PC-3 (cell line): ENCODE measurements around the gene TPPP. TPM values are rescaled to one million over a fixed set of nuclear protein-coding genes. Genes with fewer than 3 reads are reported as not detected.

ENCODE experiments used
- ATAC-seq: fragments of 200-7000 bp; cut with Tn5 transposase; 2 replicates; pipeline ENCODE4 v1.9.1; 2020; ENCODE audit warnings: mild to moderate bottlenecking, moderate library complexity
- BruUV-seq: library from RNA; stranded (reverse); fragments of 400-500 nt; replicated peaks from 2 replicates; lab custom pipeline; 2021; lab: Mats Ljungman, UMichigan
- CTCF ChIA-PET: fragments of 300-600 bp; sonication (Branson Sonifier 250); formaldehyde crosslinking; loops from one replicate; lab custom pipeline; 2022; ENCODE audit warnings: antibody characterized with exemption; lab: Charles Lee
- POLR2A ChIA-PET: fragments of 300-600 bp; sonication (Branson Sonifier 250); formaldehyde crosslinking; loops from one replicate; lab custom pipeline; 2022; ENCODE audit warnings: antibody characterized with exemption; ENCODE audit not compliant: unreplicated experiment; lab: Charles Lee
- DNase-seq: peaks from one replicate; pipeline ENCODE4 v3.0.0-alpha.2; 2015
- H2AFZ ChIP-seq: fragments of 300-600 bp; sonication (generic); 2 replicates; pipeline ENCODE4 v1.6.0; 2016; ENCODE audit warnings: antibody characterized with exemption, low read length
- H3F3A ChIP-seq: fragments of 300-600 bp; sonication (generic); one replicate; pipeline ENCODE4 v1.6.0; 2017; ENCODE audit warnings: antibody characterized with exemption, low read length, control low read depth, mild to moderate bottlenecking; ENCODE audit not compliant: unreplicated experiment
- H3K27ac ChIP-seq: fragments of 300-600 bp; sonication (generic); 2 replicates; pipeline ENCODE4 v1.5.1; 2016; ENCODE audit warnings: mild to moderate bottlenecking, low read length
- H3K27me3 ChIP-seq: fragments of 300-600 bp; sonication (generic); 2 replicates; pipeline ENCODE4 v1.6.1; 2016; ENCODE audit warnings: low read length, mixed read lengths
- H3K36me3 ChIP-seq: fragments of 300-600 bp; sonication (generic); 2 replicates; pipeline ENCODE4 v1.6.1; 2016; ENCODE audit warnings: low read depth, mixed run types, low read length, mixed read lengths
- H3K4me1 ChIP-seq: fragments of 300-600 bp; sonication (generic); 2 replicates; pipeline ENCODE4 v1.5.1; 2016; ENCODE audit warnings: low read length; ENCODE audit not compliant: insufficient read depth
- H3K4me2 ChIP-seq: fragments of 300-600 bp; sonication (generic); 2 replicates; pipeline ENCODE4 v1.6.0; 2016; ENCODE audit warnings: low read length
- H3K4me3 ChIP-seq: fragments of 300-600 bp; sonication (generic); 2 replicates; pipeline ENCODE4 v1.5.1; 2016; ENCODE audit warnings: mild to moderate bottlenecking, low read length, mixed read lengths
- H3K79me2 ChIP-seq: fragments of 300-600 bp; sonication (generic); 2 replicates; pipeline ENCODE4 v1.6.1; 2017; ENCODE audit warnings: low read length, mixed read lengths
- H3K9ac ChIP-seq: fragments of 300-600 bp; sonication (generic); 2 replicates; pipeline ENCODE4 v1.6.0; 2016; ENCODE audit warnings: mild to moderate bottlenecking, low read length
- H3K9me2 ChIP-seq: fragments of 300-600 bp; sonication (generic); replicated peaks from 2 replicates; pipeline ENCODE4 v1.6.1; 2016; ENCODE audit warnings: mixed run types, low read length, mixed read lengths
- H3K9me3 ChIP-seq: fragments of 300-600 bp; sonication (generic); 2 replicates; pipeline ENCODE4 v1.6.1; 2016; ENCODE audit warnings: low read length, mixed read lengths
- H4K20me1 ChIP-seq: fragments of 300-600 bp; sonication (generic); 2 replicates; pipeline ENCODE4 v1.6.1; 2016; ENCODE audit warnings: low read length, mixed read lengths
- CTCF ChIP-seq: fragments of 300-600 bp; sonication (generic); conservative IDR thresholded peaks from 2 replicates; pipeline ENCODE4 v1.5.1; 2017; ENCODE audit warnings: antibody characterized with exemption, low read depth, mild to moderate bottlenecking, low read length
- EZH2 ChIP-seq: fragments of 300-600 bp; sonication (generic); IDR thresholded peaks from one replicate; pipeline ENCODE4 v1.6.1; 2017; ENCODE audit warnings: antibody characterized with exemption, mild to moderate bottlenecking, low read length; ENCODE audit not compliant: unreplicated experiment
- EZH2phosphoT487 ChIP-seq: fragments of 300-600 bp; sonication (generic); IDR thresholded peaks from 2 replicates; pipeline ENCODE4 v1.6.1; 2018; ENCODE audit warnings: mild to moderate bottlenecking, antibody characterized with exemption, low read length, borderline replicate concordance
- intact Hi-C: fragments of 100-400 bp; cut with micrococcal nuclease; formaldehyde crosslinking; loops from 2 replicates; pipeline ENCODE4 v1.9.0; 2023
- total RNA-seq: library from RNA; depleted of rRNA; stranded (reverse); fragments of >200 nt; gene quantifications from 2 replicates; pipeline ENCODE4 v1.2.3, GENCODE V29; 2014

Gene TPPP
- total RNA-seq, 1 experiment from 2014 or later: 1.9 TPM

GRCh38 chr5:639584-640213 lies 53.5 kb downstream of the TPPP start:
- H3K27ac ChIP-seq: no peak overlapping the region
- no peaks in the 10 kb centered on the region for H3K9me3 ChIP-seq
- no peaks in the 10 kb centered on the region for H3K4me1 ChIP-seq
- no peaks in the 10 kb centered on the region for H3F3A ChIP-seq
- ChIA-PET POLR2A (no interaction called here), CTCF (no interaction called here)
- peaks cover 36% of the 10 kb centered on the region for H3K36me3 ChIP-seq
- no peaks in the 10 kb centered on the region for H4K20me1 ChIP-seq
- H3K9me2 ChIP-seq: no peaks in the 10 kb centered on the region
- H3K79me2 ChIP-seq: no peaks in the 10 kb centered on the region
- intact Hi-C loops: no loop called here
- no peak overlapping the region for H3K4me2 ChIP-seq
- no peak for ATAC-seq
- H2AFZ ChIP-seq: no peak overlapping the region
- BruUV-seq: no TSS peak
- no peak overlapping the region for H3K4me3 ChIP-seq
- H3K9ac ChIP-seq: no peak overlapping the region
- TF ChIP-seq CTCF (no peak), EZH2 (no peak), EZH2phosphoT487 (no peak)
- H3K27me3 ChIP-seq: no peaks in the 10 kb centered on the region
- no peak for DNase-seq

GRCh38 chr5:639253-639530 lies 54.0 kb downstream of the TPPP start:
- H3K79me2 ChIP-seq: no peaks in the 10 kb centered on the region

More at GRCh38 chr5:639253-639530, 54.0 kb downstream of the TPPP start:
- POLR2A ChIA-PET: no interaction called here
- Histone ChIP-seq H4K20me1 (no peaks in the 10 kb centered on the region), H3K4me2 (no peak overlapping the region), H2AFZ (no peak overlapping the region), H3K27ac (no peak overlapping the region), H3K27me3 (no peaks in the 10 kb centered on the region), H3F3A (no peaks in the 10 kb centered on the region), H3K36me3 (peaks cover 37% of the 10 kb centered on the region), H3K9me2 (no peaks in the 10 kb centered on the region), H3K4me1 (no peaks in the 10 kb centered on the region), H3K9ac (no peak overlapping the region), H3K4me3 (no peak overlapping the region), H3K9me3 (no peaks in the 10 kb centered on the region)
- no peak for TF ChIP-seq EZH2phosphoT487
- no peak for TF ChIP-seq EZH2
- TF ChIP-seq CTCF: no peak
- DNase-seq (no peak), ATAC-seq (no peak)
- intact Hi-C loops: no loop called here
- CTCF ChIA-PET: no interaction called here
- BruUV-seq: no TSS peak
